PFSK-1 (cell line): ENCODE data around the gene C5orf22.

ENCODE experiments used
- FOXP2 ChIP-seq: optimal IDR thresholded peaks from 2 replicates; pipeline ENCODE3; 2011; ENCODE audit warnings: borderline replicate concordance, control low read depth, inconsistent platforms; ENCODE audit not compliant: insufficient read depth; ENCODE audit errors: extremely low read length, extremely low read depth
- POLR2AphosphoS5 ChIP-seq: IDR thresholded peaks from 2 replicates; pipeline ENCODE4 v1.6.1; 2012; ENCODE audit warnings: low read depth, mild to moderate bottlenecking, control low read depth, low read length, moderate library complexity
- SIN3A ChIP-seq: IDR thresholded peaks from 2 replicates; pipeline ENCODE4 v1.6.1; 2012; ENCODE audit warnings: mild to moderate bottlenecking, low read length, moderate library complexity, borderline replicate concordance; ENCODE audit not compliant: insufficient read depth
- TAF1 ChIP-seq: IDR thresholded peaks from 2 replicates; pipeline ENCODE4 v1.6.1; 2012; ENCODE audit warnings: low read length, control low read depth, borderline replicate concordance; ENCODE audit not compliant: insufficient read depth
- TF ChIP-seq, protein P1 (sequence below), 2 experiments: IDR thresholded peaks; 2 replicates each; pipeline versions ENCODE4 v1.6.1 to v1.8.0; 2011 to 2012; ENCODE audit warnings: low read depth in 2 of 2, low read length in 2 of 2, control low read depth in 1 of 2, inconsistent platforms in 1 of 2, mild to moderate bottlenecking in 1 of 2, moderate library complexity in 1 of 2; ENCODE audit not compliant: insufficient read depth in 1 of 2

C5orf22 gene

DNA sequence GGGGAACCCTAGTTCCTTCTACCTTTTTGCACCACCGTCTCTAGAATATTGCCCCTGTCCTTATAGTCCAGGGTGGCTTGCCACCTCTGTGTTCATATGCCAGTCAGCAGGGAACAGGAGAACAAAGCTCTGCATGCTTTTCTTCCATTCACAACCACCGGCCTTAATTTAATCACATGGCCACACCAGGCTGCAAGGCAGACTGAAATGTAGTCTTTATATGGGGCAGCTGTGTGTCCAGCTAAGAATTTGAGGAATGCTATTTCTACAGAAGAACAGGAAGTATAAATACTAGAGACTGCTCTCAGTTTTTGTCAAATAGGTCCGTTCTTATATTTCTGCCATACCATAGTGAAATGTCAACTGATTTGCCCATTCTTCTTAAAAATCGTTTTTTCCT is 5.8 kb downstream of the C5orf22 start:
- TF ChIP-seq TAF1 (no peak), FOXP2 (no peak), POLR2AphosphoS5 (no peak), SIN3A (no peak)
- TF ChIP-seq, protein P1, sequence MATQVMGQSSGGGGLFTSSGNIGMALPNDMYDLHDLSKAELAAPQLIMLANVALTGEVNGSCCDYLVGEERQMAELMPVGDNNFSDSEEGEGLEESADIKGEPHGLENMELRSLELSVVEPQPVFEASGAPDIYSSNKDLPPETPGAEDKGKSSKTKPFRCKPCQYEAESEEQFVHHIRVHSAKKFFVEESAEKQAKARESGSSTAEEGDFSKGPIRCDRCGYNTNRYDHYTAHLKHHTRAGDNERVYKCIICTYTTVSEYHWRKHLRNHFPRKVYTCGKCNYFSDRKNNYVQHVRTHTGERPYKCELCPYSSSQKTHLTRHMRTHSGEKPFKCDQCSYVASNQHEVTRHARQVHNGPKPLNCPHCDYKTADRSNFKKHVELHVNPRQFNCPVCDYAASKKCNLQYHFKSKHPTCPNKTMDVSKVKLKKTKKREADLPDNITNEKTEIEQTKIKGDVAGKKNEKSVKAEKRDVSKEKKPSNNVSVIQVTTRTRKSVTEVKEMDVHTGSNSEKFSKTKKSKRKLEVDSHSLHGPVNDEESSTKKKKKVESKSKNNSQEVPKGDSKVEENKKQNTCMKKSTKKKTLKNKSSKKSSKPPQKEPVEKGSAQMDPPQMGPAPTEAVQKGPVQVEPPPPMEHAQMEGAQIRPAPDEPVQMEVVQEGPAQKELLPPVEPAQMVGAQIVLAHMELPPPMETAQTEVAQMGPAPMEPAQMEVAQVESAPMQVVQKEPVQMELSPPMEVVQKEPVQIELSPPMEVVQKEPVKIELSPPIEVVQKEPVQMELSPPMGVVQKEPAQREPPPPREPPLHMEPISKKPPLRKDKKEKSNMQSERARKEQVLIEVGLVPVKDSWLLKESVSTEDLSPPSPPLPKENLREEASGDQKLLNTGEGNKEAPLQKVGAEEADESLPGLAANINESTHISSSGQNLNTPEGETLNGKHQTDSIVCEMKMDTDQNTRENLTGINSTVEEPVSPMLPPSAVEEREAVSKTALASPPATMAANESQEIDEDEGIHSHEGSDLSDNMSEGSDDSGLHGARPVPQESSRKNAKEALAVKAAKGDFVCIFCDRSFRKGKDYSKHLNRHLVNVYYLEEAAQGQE (IDR thresholded peaks at IDR 0.05; ENCODE audit: insufficient read depth in 1 of 2, low read depth in 2 of 2, low read length in 2 of 2): no peak

DNA sequence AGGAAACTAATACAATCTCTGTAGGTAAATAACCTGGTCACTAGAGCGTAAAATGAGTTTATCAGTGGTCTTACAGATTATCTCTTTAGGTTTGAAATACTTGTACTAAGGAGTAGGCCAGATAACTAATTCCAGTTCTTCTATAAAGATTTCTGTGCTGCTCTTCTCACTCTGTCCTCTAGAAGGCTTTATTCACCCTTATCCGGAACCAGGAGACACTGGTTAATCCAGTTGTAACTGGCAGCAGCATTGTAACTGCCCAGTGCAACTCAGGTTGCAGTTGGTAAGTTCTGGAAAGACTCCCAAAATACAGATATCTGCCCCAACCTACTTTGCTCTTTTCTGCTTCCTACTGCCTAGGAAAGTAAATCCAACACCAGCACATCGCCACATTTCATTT is 19.8 kb downstream of the C5orf22 start:
- TF ChIP-seq POLR2AphosphoS5: no peak
- no peak for TF ChIP-seq SIN3A
- TF ChIP-seq FOXP2: no peak
- no peak for TF ChIP-seq TAF1
- TF ChIP-seq, protein P1 (IDR thresholded peaks at IDR 0.05; ENCODE audit: insufficient read depth in 1 of 2, low read depth in 2 of 2, low read length in 2 of 2): no peak

DNA sequence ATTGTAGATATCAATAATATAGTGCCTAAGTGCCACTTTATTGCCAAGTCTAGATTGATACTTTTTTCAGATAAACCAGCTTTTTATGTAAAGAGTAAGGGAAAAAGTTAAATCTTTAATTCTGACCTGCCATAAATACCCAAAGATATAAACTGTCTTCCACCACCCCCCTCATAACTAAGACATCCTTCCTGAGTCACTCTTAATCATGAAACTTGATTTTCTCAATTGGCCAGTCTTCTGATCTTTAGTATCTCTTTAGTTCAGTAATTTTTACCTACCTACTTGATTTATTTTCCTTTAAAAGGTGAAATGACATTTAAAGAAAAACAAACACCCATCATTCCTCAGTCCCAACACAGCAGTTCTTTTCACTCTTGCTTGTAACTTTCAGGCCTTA is 21.8 kb downstream of the C5orf22 start:
- TF ChIP-seq FOXP2: no peak
- TF ChIP-seq TAF1: no peak
- no peak for TF ChIP-seq SIN3A
- TF ChIP-seq, protein P1 (IDR thresholded peaks at IDR 0.05; ENCODE audit: insufficient read depth in 1 of 2, low read depth in 2 of 2, low read length in 2 of 2): no peak
- no peak for TF ChIP-seq POLR2AphosphoS5

DNA sequence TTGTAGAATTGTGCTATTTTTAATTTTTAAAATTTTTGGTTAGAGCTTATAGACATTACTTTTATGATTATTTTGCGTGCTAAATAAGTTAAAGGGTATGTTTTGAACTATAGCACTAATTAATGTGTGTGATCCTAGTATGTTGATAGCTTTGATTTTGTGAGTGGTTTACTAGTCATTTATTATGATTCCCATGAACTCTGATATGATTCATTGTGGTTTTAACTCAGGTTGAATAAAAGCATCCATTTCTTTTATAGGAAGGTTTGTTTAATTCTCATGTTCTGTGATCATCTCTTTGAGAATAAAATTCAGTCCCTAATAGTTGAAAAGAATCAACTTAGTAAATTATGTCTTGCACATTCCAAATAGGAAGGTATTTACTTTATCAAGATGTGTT is 22.5 kb downstream of the C5orf22 start:
- TF ChIP-seq, protein P1 (IDR thresholded peaks at IDR 0.05; ENCODE audit: insufficient read depth in 1 of 2, low read depth in 2 of 2, low read length in 2 of 2): no peak
- TF ChIP-seq POLR2AphosphoS5: no peak

GRCh38 chr5:31556461-31556860 is 24.4 kb downstream of the C5orf22 start:
- TF ChIP-seq POLR2AphosphoS5 (no peak), FOXP2 (no peak), SIN3A (no peak), TAF1 (no peak)
- TF ChIP-seq, protein P1 (IDR thresholded peaks at IDR 0.05; ENCODE audit: insufficient read depth in 1 of 2, low read depth in 2 of 2, low read length in 2 of 2): no peak
